NCI-H69 (cell line): ENCODE data around the gene GTF2IRD1.
"Not testable (repeated sequence)": the region's sequence is repeated elsewhere in the genome, so short reads cannot be mapped to it uniquely, and the experiment has no call there.

ENCODE experiments used
- DNase-seq: peaks from one replicate; lab custom pipeline; 2025; lab: John Stamatoyannopoulos, UW

The GTF2IRD1 gene

GRCh38 chr7:74493295-74493694 lies 39.6 kb downstream of the GTF2IRD1 start:
- DNase-seq: no peak

GRCh38 chr7:74494076-74494548 lies 40.4 kb downstream of the GTF2IRD1 start:
- no peak for DNase-seq

GRCh38 chr7:74495112-74496086 lies 41.7 kb downstream of the GTF2IRD1 start:
- no peak for DNase-seq

DNA sequence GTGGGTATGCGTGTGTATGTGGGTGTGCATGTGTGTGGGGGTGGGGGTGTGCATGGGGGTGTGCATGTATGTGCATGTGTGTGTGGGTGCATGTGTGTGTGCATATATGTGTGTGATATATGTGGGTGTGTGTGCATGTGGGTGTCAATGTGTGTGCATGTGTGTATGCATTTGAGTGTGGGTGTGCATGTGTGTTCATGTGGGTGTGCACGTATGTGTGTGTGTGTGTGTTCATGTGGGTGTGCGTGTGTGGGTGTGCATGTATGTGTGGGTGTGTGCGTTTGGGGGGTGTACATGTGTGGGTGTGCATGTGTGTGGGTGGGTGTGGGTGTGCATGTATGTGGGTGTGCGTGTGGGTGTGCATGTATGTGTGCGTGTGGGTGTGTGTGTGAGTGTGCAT lies 42.6 kb downstream of the GTF2IRD1 start:
- DNase-seq: no peak

DNA sequence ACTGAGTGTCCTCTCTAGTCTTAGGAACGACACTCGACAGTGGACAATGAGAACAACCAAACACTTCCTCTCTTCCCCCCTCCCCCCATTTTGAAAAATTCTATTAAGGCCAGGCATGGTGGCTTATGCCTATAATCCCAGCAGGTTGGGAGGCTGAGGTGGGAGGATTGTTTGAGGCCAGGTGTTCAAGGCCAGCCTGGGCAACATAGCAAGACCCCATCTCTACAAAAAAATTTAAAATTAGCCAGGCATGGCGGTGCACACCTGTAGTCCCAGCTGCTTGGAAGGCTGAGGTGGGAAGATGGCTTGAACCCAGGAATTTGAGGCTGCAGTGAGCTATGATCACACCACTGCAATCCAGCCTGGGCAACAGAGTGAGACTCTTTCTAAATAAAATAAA lies 43.1 kb downstream of the GTF2IRD1 start:
- not testable (repeated sequence) for DNase-seq

GRCh38 chr7:74498354-74498753 lies 44.6 kb downstream of the GTF2IRD1 start:
- no peak for DNase-seq

GRCh38 chr7:74498996-74499834 lies 45.5 kb downstream of the GTF2IRD1 start:
- DNase-seq: peak; percentile 15

GRCh38 chr7:74499835-74500388 lies 46.2 kb downstream of the GTF2IRD1 start:
- no peak for DNase-seq

DNA sequence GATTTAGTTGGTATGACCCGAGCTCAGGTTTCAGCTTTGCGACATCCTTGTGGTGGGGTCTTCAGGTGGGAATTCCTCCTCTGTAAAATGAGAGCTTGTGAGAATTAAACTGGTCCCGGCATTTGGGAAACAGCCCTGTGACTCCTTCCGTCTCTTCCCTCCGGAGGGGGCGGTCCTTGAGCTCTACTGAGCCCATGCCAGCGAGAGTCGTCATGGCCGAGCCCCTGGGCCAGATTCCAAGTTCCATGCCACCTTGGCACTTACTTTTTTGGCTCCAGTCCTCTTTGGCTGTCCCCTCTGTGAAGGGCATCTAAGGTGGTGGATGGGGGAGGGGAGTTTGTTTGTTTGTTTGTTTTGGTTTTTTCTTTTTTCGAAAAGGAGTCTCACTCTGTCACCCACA lies 47.6 kb downstream of the GTF2IRD1 start:
- DNase-seq: no peak

DNA sequence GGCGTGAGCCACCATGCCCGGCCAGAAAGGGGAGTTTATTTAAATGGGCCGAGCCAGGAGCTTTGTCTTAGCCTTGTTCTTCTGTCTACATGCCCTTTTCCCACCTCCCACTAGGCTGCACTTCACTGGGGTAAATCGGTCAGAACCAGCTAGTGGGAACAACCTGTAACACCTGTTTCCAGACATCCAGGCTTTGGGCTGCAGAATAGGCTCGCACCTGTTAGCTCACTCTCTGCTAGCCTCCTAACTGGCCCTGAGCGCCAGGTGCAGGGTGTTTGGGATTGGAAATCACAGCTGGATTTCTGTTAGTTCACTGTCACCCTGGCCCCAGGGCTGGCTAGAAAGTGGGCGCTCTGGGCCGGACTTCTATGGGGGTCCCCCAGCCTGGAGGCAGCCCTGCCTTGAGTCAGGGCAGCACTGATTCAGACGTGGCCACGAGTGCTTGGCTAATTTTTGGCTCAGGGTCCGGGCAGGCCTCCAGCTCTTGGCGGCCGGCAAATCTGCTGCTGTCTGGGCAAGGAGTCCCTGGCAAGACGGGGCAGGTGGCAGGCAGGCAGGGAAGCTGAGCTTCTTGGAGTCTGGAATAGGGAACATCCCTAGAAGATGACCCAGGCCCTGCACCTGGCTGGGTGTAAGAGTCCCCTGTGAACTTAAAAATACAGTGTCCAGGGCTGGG lies 48.6 kb downstream of the GTF2IRD1 start:
- peak; percentile 68 for DNase-seq

DNA sequence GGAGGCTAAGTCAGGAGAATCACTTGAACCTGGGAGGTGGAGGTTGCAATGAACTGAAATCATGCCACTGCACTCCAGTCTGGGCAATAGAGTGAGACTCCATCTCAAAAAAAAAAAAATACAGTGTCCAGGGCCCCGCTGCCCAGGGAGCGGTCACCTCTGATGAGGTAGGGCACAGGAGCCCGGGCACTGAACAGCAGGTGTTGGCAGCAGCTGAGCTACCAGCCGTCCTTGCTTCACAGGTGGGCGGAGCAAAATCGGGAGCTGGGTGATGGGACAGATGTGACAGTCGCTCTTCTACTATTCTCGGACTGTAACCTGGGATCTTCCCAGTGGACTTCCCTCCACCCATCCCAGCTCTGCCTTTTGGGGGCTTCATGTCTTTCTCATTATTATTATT lies 49.4 kb downstream of the GTF2IRD1 start:
- no peak for DNase-seq

GRCh38 chr7:74503943-74504342 lies 50.2 kb downstream of the GTF2IRD1 start:
- DNase-seq: no peak

- DNase-seq: no peak
Observed at GRCh38 chr7:74505471-74506324, 52.0 kb downstream of the GTF2IRD1 start.

DNA sequence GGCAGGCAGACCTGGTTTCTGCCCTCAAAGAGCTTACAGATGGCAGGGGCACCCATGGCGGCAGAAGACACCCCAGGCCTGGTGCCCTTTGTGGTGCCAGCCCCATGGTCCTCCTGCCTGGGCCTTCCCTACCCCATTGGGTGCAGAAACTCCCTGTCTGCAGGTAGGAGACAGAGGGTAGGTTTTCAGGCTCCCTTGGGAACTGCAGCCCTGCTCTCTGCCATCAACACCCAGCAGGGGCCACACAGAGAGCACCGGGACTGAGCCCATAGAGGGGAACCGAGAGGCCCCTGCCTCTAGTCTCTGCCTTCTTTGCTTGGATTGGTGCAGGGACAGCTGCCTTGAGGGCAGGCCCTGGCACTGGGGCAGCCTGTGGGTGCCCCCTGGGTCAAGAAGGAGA lies 52.6 kb downstream of the GTF2IRD1 start:
- no peak for DNase-seq

DNA sequence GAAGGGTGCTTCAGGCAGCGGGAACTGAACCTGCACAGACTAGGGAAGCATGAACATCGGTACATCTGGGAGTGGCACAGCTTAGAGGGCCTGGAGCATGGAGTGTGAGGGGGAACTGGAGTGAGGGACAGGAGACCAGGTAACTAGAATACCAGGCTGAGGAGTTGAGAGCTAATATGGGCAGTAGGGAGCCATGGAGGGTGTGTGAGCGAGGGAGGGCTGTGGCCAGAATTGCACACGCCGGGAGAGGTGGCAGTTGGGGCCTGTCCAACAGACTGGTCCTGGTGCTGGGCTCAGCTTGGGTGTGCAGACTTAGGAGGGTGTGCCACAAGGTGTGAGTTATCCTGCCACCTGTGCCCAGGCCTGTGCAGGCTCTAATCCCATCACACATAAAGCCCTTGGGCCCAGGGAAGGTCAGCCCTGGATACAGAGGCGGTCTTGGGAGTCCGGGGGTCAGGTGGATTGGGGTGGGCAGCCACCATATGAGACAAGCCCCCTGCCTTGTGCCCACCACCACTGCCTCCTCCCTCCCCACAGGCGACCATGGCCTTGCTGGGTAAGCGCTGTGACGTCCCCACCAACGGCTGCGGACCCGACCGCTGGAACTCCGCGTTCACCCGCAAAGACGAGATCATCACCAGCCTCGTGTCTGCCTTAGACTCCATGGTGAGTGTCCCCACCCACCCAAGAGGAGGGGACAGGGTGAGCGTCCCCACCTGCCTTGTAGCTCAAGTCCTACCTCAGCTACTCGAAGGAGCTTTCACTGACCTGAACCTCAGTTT lies 54.0 kb downstream of the GTF2IRD1 start:
- DNase-seq: no peak

DNA sequence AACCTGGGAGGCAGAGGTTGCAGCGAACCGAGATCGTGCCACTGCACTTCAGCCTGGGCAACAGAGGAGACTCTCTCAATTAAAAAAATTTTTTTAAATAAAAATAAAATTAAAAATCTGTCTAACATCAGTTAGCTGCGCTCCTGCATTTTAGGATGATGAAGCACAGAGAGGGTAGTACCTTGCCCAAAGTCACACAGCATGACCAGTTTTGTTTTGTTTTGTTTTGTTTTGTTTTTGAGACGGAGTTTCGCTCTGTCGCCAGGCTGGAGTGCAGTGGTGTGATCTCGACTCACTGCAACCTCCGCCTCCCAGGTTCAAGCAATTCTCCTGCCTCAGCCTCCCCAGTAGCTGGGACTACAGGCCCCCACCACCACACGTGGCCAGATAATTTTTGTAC lies 55.7 kb downstream of the GTF2IRD1 start:
- DNase-seq: not testable (repeated sequence)

GRCh38 chr7:74511345-74511744 lies 57.6 kb downstream of the GTF2IRD1 start:
- peak; percentile 78 for DNase-seq

DNA sequence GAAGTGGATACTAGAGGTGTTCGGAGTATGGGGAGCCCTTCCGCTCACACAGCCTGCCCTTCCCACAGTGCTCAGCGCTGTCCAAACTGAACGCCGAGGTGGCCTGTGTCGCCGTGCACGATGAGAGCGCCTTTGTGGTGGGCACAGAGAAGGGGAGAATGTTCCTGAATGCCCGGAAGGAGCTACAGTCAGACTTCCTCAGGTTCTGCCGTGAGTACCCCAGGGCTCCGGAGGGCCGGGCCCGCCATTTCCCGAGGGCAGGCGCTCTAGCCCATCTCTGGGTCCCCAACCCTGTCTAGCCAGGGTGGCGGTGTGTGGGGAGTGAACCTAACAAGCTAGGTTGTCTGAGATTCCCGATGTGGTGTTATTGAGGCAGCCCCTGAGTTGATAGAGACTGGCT lies 59.1 kb downstream of the GTF2IRD1 start:
- no peak for DNase-seq

DNA sequence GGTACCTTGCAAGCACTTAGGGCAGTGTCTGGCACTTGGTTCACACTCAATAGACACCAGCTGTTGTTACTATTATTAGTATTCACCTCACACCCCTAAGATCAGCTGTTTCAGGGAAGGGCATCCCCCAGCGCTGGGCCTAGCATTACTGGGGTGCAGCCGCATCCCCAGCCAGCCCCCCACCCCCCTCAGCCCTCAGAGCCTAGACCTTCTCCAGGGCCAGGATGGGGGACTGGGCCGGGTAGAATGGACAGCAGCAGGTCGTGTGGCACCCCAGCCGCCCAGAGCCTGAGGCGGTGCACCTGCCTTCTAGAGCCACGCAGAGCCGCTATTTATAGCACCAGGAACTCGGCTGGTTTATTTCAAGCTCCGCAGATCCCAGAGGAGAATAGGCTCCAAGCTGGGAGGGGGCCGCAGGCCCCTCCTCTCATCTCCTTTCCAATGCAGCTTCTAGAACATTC lies 60.5 kb downstream of the GTF2IRD1 start:
- DNase-seq: peak; percentile 65

- DNase-seq: no peak
Observed at GRCh38 chr7:74515276-74515675, 61.6 kb downstream of the GTF2IRD1 start.
